DOHH2 (cell line): ENCODE results near the gene OTOP3.
"Not testable (repeated sequence)": the region's sequence is repeated elsewhere in the genome, so short reads cannot be mapped to it uniquely, and the experiment has no call there.

Source experiments
- CTCF ChIP-seq: fragments of 200-600 bp; sonication (generic); IDR thresholded peaks from one replicate; pipeline ENCODE4 v1.5.1; 2014; ENCODE audit warnings: antibody characterized with exemption, mild to moderate bottlenecking, low read depth, low read length; ENCODE audit not compliant: poor library complexity, severe bottlenecking
- EZH2phosphoT487 ChIP-seq: fragments of 200-600 bp; sonication (generic); IDR thresholded peaks from 2 replicates; pipeline ENCODE4 v1.6.1; 2017; ENCODE audit warnings: borderline replicate concordance, mild to moderate bottlenecking, antibody characterized with exemption, low read length, moderate library complexity, mixed read lengths

- TF ChIP-seq CTCF, EZH2phosphoT487: not testable (repeated sequence)
Measured at GRCh38 chr17:74982663-74983313, 47.1 kb downstream of the OTOP3 start.
